H9 (cell line): Measurements from ENCODE around the gene C19orf33. TPM values are rescaled to one million over a fixed set of nuclear protein-coding genes. Genes with fewer than 3 reads are reported as not detected.

Experiments
- DNase-seq: peaks from one replicate; pipeline ENCODE4 v3.0.0-alpha.2; 2017
- H2AFZ ChIP-seq: one replicate; pipeline ENCODE4 v1.6.1; 2013; ENCODE audit warnings: mild to moderate bottlenecking, low read length, control low read depth, moderate library complexity
- H2AK5ac ChIP-seq: 2 replicates; pipeline ENCODE4 v1.6.1; 2013; ENCODE audit warnings: low read length, control low read depth, mixed read lengths; ENCODE audit not compliant: insufficient read length
- H2BK120ac ChIP-seq: one replicate; pipeline ENCODE4 v1.6.1; 2013; ENCODE audit warnings: low read depth, mild to moderate bottlenecking, low read length, control low read depth, inconsistent platforms; ENCODE audit not compliant: poor library complexity, severe bottlenecking
- H2BK12ac ChIP-seq: 2 replicates; pipeline ENCODE4 v1.6.1; 2013; ENCODE audit warnings: low read length, control low read depth, mixed read lengths, low read depth; ENCODE audit not compliant: insufficient read length
- H2BK15ac ChIP-seq: 2 replicates; pipeline ENCODE4 v1.6.1; 2013; ENCODE audit warnings: low read depth, low read length, control low read depth
- H2BK20ac ChIP-seq: one replicate; pipeline ENCODE4 v1.6.1; 2013; ENCODE audit warnings: low read depth, mild to moderate bottlenecking, low read length, control low read depth, inconsistent platforms; ENCODE audit not compliant: poor library complexity, severe bottlenecking
- H2BK5ac ChIP-seq: 2 replicates; pipeline ENCODE4 v1.6.1; 2013; ENCODE audit warnings: low read length, control low read depth, mixed read lengths; ENCODE audit not compliant: insufficient read length
- H3K14ac ChIP-seq: 2 replicates; pipeline ENCODE4 v1.6.1; 2013; ENCODE audit warnings: low read length, control low read depth; ENCODE audit not compliant: insufficient read depth
- H3K18ac ChIP-seq: 2 replicates; pipeline ENCODE4 v1.6.1; 2013; ENCODE audit warnings: low read depth, mild to moderate bottlenecking, mixed read lengths, low read length, control low read depth; ENCODE audit not compliant: insufficient read length
- H3K23ac ChIP-seq: 2 replicates; pipeline ENCODE4 v1.6.1; 2013; ENCODE audit warnings: low read length, control low read depth, mixed read lengths, low read depth; ENCODE audit not compliant: insufficient read length
- H3K23me2 ChIP-seq: 2 replicates; pipeline ENCODE4 v1.6.1; 2013; ENCODE audit warnings: low read depth, mild to moderate bottlenecking, mixed read lengths, low read length, control low read depth; ENCODE audit not compliant: insufficient read length, poor library complexity, severe bottlenecking
- H3K27ac ChIP-seq: 2 replicates; pipeline ENCODE4 v1.5.1; 2013; ENCODE audit warnings: low read length, control low read depth, mixed read lengths, low read depth; ENCODE audit not compliant: insufficient read length
- H3K27me3 ChIP-seq: 2 replicates; pipeline ENCODE4 v1.6.1; 2013; ENCODE audit warnings: low read length, control low read depth, inconsistent platforms; ENCODE audit not compliant: insufficient read depth
- H3K4ac ChIP-seq: 2 replicates; pipeline ENCODE4 v1.6.1; 2013; ENCODE audit warnings: low read depth, mild to moderate bottlenecking, control low read depth, inconsistent platforms, low read length, moderate library complexity
- H3K4me1 ChIP-seq: 2 replicates; pipeline ENCODE4 v1.6.1; 2013; ENCODE audit warnings: low read length, control low read depth, inconsistent platforms; ENCODE audit not compliant: insufficient read depth
- H3K4me2 ChIP-seq: 2 replicates; pipeline ENCODE4 v1.6.1; 2013; ENCODE audit warnings: low read length, control low read depth, mixed read lengths; ENCODE audit not compliant: insufficient read length, insufficient read depth
- H3K56ac ChIP-seq: 2 replicates; pipeline ENCODE4 v1.6.1; 2013; ENCODE audit warnings: low read depth, mild to moderate bottlenecking, mixed read lengths, low read length, control low read depth; ENCODE audit not compliant: insufficient read length
- H3K79me1 ChIP-seq: 2 replicates; pipeline ENCODE4 v1.6.1; 2013; ENCODE audit warnings: low read depth, mild to moderate bottlenecking, moderate library complexity, low read length, control low read depth, inconsistent platforms; ENCODE audit not compliant: insufficient read depth, poor library complexity, severe bottlenecking
- H3K79me2 ChIP-seq: 2 replicates; pipeline ENCODE4 v1.6.1; 2013; ENCODE audit warnings: low read length, control low read depth, inconsistent platforms; ENCODE audit not compliant: insufficient read depth
- H3K9ac ChIP-seq: 2 replicates; pipeline ENCODE4 v1.6.1; 2013; ENCODE audit warnings: low read length, control low read depth, mixed read lengths; ENCODE audit not compliant: insufficient read length; ENCODE audit errors: extremely low read depth
- H3K9me3 ChIP-seq: one replicate; pipeline ENCODE4 v1.6.1; 2013; ENCODE audit warnings: low read depth, low read length, inconsistent platforms; ENCODE audit not compliant: control insufficient read depth
- H3T11ph ChIP-seq: one replicate; pipeline ENCODE4 v1.6.1; 2013; ENCODE audit warnings: mild to moderate bottlenecking, low read length, control low read depth, inconsistent platforms
- H4K20me1 ChIP-seq: one replicate; pipeline ENCODE4 v1.6.1; 2013; ENCODE audit not compliant: control insufficient read depth, insufficient read length, insufficient read depth
- H4K5ac ChIP-seq: 2 replicates; pipeline ENCODE4 v1.6.1; 2013; ENCODE audit warnings: low read depth, mild to moderate bottlenecking, mixed read lengths, low read length, control low read depth; ENCODE audit not compliant: insufficient read length
- H4K8ac ChIP-seq: replicated peaks from 2 replicates; pipeline ENCODE4 v1.6.1; 2013; ENCODE audit warnings: low read length, control low read depth, mixed read lengths, low read depth; ENCODE audit not compliant: insufficient read length
- H4K91ac ChIP-seq: 2 replicates; pipeline ENCODE4 v1.6.1; 2013; ENCODE audit warnings: low read depth, mild to moderate bottlenecking, moderate library complexity, mixed read lengths, low read length, control low read depth; ENCODE audit not compliant: insufficient read length
- H3K27ac Mint-ChIP-seq, 3 experiments: 2 replicates in 2 of 3; 3 replicates in 1 of 3; pipeline ENCODE4 v1.8.0; 2020 to 2021; ENCODE audit warnings: mixed read lengths in 3 of 3, mild to moderate bottlenecking in 1 of 3, moderate library complexity in 1 of 3
- H3K27me3 Mint-ChIP-seq: 2 replicates; pipeline ENCODE4 v1.8.0; 2021; ENCODE audit warnings: low read depth, mild to moderate bottlenecking, moderate library complexity, mixed read lengths
- H3K36me3 Mint-ChIP-seq, 3 experiments: 2 replicates in 2 of 3; 3 replicates in 1 of 3; pipeline ENCODE4 v1.8.0; 2020 to 2021; ENCODE audit warnings: low read depth in 3 of 3, mixed read lengths in 3 of 3; ENCODE audit not compliant: insufficient read depth in 1 of 3
- H3K4me1 Mint-ChIP-seq, 2 experiments: 2 replicates each; pipeline ENCODE4 v1.8.0; 2020; ENCODE audit warnings: mixed read lengths in 2 of 2
- H3K4me3 Mint-ChIP-seq, 2 experiments: 2 replicates in 1 of 2; 3 replicates in 1 of 2; pipeline ENCODE4 v1.8.0; 2020 to 2021; ENCODE audit warnings: mild to moderate bottlenecking in 2 of 2, mixed read lengths in 2 of 2, moderate library complexity in 1 of 2
- H3K9me3 Mint-ChIP-seq, 2 experiments: 2 replicates in 1 of 2; 3 replicates in 1 of 2; pipeline ENCODE4 v1.8.0; 2020; ENCODE audit warnings: mild to moderate bottlenecking in 2 of 2, mixed read lengths in 2 of 2, moderate library complexity in 1 of 2
- WGBS: extraction: QIAGEN DNeasy Blood & Tissue Kit; methylation state at CpG from one replicate; pipeline ENCODE4 v1.1.7; 2013; ENCODE audit warnings: missing lambda C conversion rate, low lambda C conversion rate, mixed read lengths; ENCODE audit not compliant: insufficient read length; ENCODE audit errors: extremely low coverage; 5-methylcytosine and 5-hydroxymethylcytosine counted together
- total RNA-seq: library from RNA; stranded (reverse); gene quantifications from 2 replicates; pipeline ENCODE4 v1.2.1, GENCODE V29; 2021
- TF ChIP-seq, protein P1 (sequence below): fragments of 200-600 bp; sonication (generic); conservative IDR thresholded peaks from 3 replicates; pipeline ENCODE4 v1.8.0; 2021; ENCODE audit warnings: antibody characterized with exemption, mild to moderate bottlenecking

C19orf33 gene
- total RNA-seq, 1 experiment from 2014 or later: not detected

DNA sequence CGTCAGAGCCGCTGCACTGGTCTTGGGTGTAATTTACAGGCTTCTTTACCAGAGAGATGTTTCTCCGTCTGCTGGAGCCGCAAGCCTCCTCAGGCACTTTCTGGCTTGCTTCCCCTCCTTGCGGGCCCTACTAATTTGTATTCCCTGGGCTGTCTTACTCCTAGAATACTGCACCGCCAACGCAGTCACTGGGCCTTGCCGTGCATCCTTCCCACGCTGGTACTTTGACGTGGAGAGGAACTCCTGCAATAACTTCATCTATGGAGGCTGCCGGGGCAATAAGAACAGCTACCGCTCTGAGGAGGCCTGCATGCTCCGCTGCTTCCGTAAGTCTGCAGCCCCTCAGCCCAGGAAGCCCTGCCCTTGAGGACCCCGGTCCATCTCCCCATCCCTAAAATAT is 14.1 kb upstream of the C19orf33 start:
- Histone ChIP-seq H2AK5ac (no peak overlapping the region), H3K9me3 (no peaks in the 10 kb centered on the region), H3K18ac (no peak overlapping the region), H3K56ac (no peak overlapping the region), H4K20me1 (no peaks in the 10 kb centered on the region), H2BK20ac (no peak overlapping the region), H3K27ac (no peak overlapping the region), H4K8ac (no peak overlapping the region), H4K91ac (no peak overlapping the region), H3K4me1 (no peaks in the 10 kb centered on the region), H3K23me2 (no peaks in the 10 kb centered on the region), H3K4ac (no peak overlapping the region), H2BK15ac (no peak overlapping the region), H3K23ac (no peak overlapping the region), H2BK12ac (no peak overlapping the region), H2AFZ (no peak overlapping the region), H2BK120ac (no peak overlapping the region), H3K14ac (no peak overlapping the region), H2BK5ac (no peak overlapping the region), H3K4me2 (no peak overlapping the region), H3K79me1 (no peaks in the 10 kb centered on the region), H3K9ac (no peak overlapping the region), H3K79me2 (no peaks in the 10 kb centered on the region), H4K5ac (no peak overlapping the region), H3T11ph (no peak overlapping the region), H3K27me3 (no peaks in the 10 kb centered on the region)
- TF ChIP-seq, protein P1, sequence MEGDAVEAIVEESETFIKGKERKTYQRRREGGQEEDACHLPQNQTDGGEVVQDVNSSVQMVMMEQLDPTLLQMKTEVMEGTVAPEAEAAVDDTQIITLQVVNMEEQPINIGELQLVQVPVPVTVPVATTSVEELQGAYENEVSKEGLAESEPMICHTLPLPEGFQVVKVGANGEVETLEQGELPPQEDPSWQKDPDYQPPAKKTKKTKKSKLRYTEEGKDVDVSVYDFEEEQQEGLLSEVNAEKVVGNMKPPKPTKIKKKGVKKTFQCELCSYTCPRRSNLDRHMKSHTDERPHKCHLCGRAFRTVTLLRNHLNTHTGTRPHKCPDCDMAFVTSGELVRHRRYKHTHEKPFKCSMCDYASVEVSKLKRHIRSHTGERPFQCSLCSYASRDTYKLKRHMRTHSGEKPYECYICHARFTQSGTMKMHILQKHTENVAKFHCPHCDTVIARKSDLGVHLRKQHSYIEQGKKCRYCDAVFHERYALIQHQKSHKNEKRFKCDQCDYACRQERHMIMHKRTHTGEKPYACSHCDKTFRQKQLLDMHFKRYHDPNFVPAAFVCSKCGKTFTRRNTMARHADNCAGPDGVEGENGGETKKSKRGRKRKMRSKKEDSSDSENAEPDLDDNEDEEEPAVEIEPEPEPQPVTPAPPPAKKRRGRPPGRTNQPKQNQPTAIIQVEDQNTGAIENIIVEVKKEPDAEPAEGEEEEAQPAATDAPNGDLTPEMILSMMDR: no peak
- Mint-ChIP-seq H3K36me3 (peaks cover 37 to 74% (median 74%) of the 10 kb centered on the region in 3 experiments; a peak in 6 of 7 replicates), H3K4me1 (no peaks in the 10 kb centered on the region), H3K4me3 (no peak overlapping the region), H3K9me3 (no peaks in the 10 kb centered on the region), H3K27me3 (no peaks in the 10 kb centered on the region), H3K27ac (peak overlapping the region in 1 of 3 experiments; percentile 55; a peak in 1 of 7 replicates)
- no CpG with 5 or more reads among the region's 15 CpGs for WGBS
- no peak for DNase-seq
